GM18951 (cell line): ENCODE measurements around the gene ZNF597.

Source experiments
- POLR2A ChIP-seq: IDR thresholded peaks from 4 replicates; pipeline ENCODE4 v1.6.1; 2011; ENCODE audit warnings: mild to moderate bottlenecking; ENCODE audit not compliant: insufficient read length, insufficient read depth; ENCODE audit errors: extremely low read depth
- in situ Hi-C: fragments of 300-500 bp; cut with MboI; formaldehyde crosslinking; loops from one replicate; pipeline ENCODE4 v1.12.0; 2022; ENCODE audit warnings: low sequenced_read_pairs, mixed read lengths, inconsistent platforms; ENCODE audit not compliant: unreplicated experiment

ZNF597 gene

GRCh38 chr16:3443108-3444031, at the start of gene ZNF597, which contains the start of gene NAA60:
TSS of gene ZNF597 (minus strand) at chr16:3443504. CDS start at chr16:3443153, 351 bp downstream.
TSS of gene NAA60 (plus strand) at chr16:3443680. CDS start at chr16:3476228, 32,548 bp downstream.
- in situ Hi-C loops, result no loop called here
- TF ChIP-seq POLR2A, result peak; percentile 58

GRCh38 chr16:3492356-3492755, 49.1 kb upstream of the ZNF597 start:
- in situ Hi-C loops, result no loop called here
- no peak for TF ChIP-seq POLR2A

GRCh38 chr16:3490911-3491629, 47.8 kb upstream of the ZNF597 start:
- in situ Hi-C loops, result no loop called here
- TF ChIP-seq POLR2A, result no peak

GRCh38 chr16:3488801-3489200, 45.5 kb upstream of the ZNF597 start:
- TF ChIP-seq POLR2A, result no peak
- in situ Hi-C loops, result no loop called here

GRCh38 chr16:3487521-3488410, 44.5 kb upstream of the ZNF597 start:
- no peak for TF ChIP-seq POLR2A
- in situ Hi-C loops, result no loop called here

GRCh38 chr16:3486506-3487215, 43.4 kb upstream of the ZNF597 start:
- TF ChIP-seq POLR2A, result no peak
- in situ Hi-C loops, result no loop called here

- peak; percentile 16 for TF ChIP-seq POLR2A
Observed at GRCh38 chr16:3485821-3486505, 42.7 kb upstream of the ZNF597 start.

GRCh38 chr16:3485097-3485745, 41.9 kb upstream of the ZNF597 start:
- in situ Hi-C loops, result no loop called here
- TF ChIP-seq POLR2A, result no peak

More at GRCh38 chr16:3485821-3486505, 42.7 kb upstream of the ZNF597 start:
- in situ Hi-C loops, result no loop called here

GRCh38 chr16:3484318-3485096, 41.2 kb upstream of the ZNF597 start:
- in situ Hi-C loops, result no loop called here
- no peak for TF ChIP-seq POLR2A

- in situ Hi-C loops, result no loop called here
Observed at GRCh38 chr16:3482659-3483241, 39.4 kb upstream of the ZNF597 start.

More at GRCh38 chr16:3482659-3483241, 39.4 kb upstream of the ZNF597 start:
- no peak for TF ChIP-seq POLR2A
